HCT116 (cell line): ENCODE measurements around the gene DEFB132. TPM values are rescaled to one million over a fixed set of nuclear protein-coding genes. Genes with fewer than 3 reads are reported as not detected.
A peak's percentile ranks its signal among the peaks of the same experiment; 100 is the strongest.

ENCODE experiments used
- ATAC-seq: fragments of 200-7000 bp; cut with Tn5 transposase; 2 replicates; pipeline ENCODE4 v1.9.1; 2020; ENCODE audit warnings: mild to moderate bottlenecking, moderate library complexity
- BruUV-seq: library from RNA; stranded (reverse); fragments of 400-500 nt; replicated peaks from 2 replicates; lab custom pipeline; 2021; lab: Mats Ljungman, UMichigan
- CTCF ChIA-PET: fragments of 300-600 bp; sonication (Branson Sonifier 250); formaldehyde crosslinking; loops from one replicate; lab custom pipeline; 2021; ENCODE audit warnings: antibody characterized with exemption; lab: Charles Lee
- POLR2A ChIA-PET: fragments of 300-600, 350-600 bp; sonication (Branson Sonifier 250); formaldehyde crosslinking; loops from one replicate; lab custom pipeline; 2021; ENCODE audit warnings: antibody characterized with exemption; lab: Charles Lee
- RAD21 ChIA-PET, 2 experiments: fragments of 300-600 bp; sonication (Branson Sonifier 250); formaldehyde crosslinking; loops; one replicate each; lab custom pipeline; 2023; ENCODE audit warnings: low total read pairs in 2 of 2; ENCODE audit not compliant: uncharacterized antibody in 2 of 2, unreplicated experiment in 2 of 2, low non-redundant PET in 1 of 2; lab: Charles Lee
- DNase-seq: peaks from one replicate; pipeline ENCODE4 v3.0.0-alpha.2; 2010; ENCODE audit warnings: low read depth, low spot score
- H2AFZ ChIP-seq: fragments of 200-600 bp; shearing (Covaris generic), sonication (generic); 2 replicates; pipeline ENCODE4 v1.6.1; 2017; ENCODE audit warnings: low read depth, mixed run types, mixed read lengths, antibody characterized with exemption, low read length; ENCODE audit not compliant: poor library complexity, severe bottlenecking
- H3K27ac ChIP-seq: 2 replicates; pipeline ENCODE4 v1.5.1; 2012; ENCODE audit warnings: low read depth, low read length
- H3K27me3 ChIP-seq: fragments of 200-600 bp; sonication (generic); 2 replicates; pipeline ENCODE4 v1.6.1; 2016; ENCODE audit warnings: mixed run types, low read length, mixed read lengths; ENCODE audit not compliant: insufficient read depth
- H3K36me3 ChIP-seq, 2 experiments: fragments of 200-500 bp in 1 of 2; fragments of 200-600 bp in 1 of 2; sonication (Bioruptor generic) in 1 of 2; sonication (generic) in 1 of 2; 2 replicates each; pipeline versions ENCODE4 v1.5.1 to v1.6.1; 2014 to 2016; ENCODE audit warnings: low read length in 2 of 2, inconsistent platforms in 1 of 2, mixed read lengths in 1 of 2, mixed run types in 1 of 2; ENCODE audit not compliant: insufficient read depth in 2 of 2, control insufficient read depth in 1 of 2
- H3K4me1 ChIP-seq, 2 experiments: fragments of 200-600 bp in 1 of 2; sonication (generic) in 1 of 2; 2 replicates each; pipeline versions ENCODE4 v1.5.1 to v1.6.1; 2012 to 2017; ENCODE audit warnings: low read length in 2 of 2, inconsistent platforms in 1 of 2, mild to moderate bottlenecking in 1 of 2, mixed read lengths in 1 of 2, mixed run types in 1 of 2, moderate library complexity in 1 of 2; ENCODE audit not compliant: insufficient read depth in 2 of 2, control insufficient read depth in 1 of 2
- H3K4me2 ChIP-seq: fragments of 200-600 bp; sonication (generic); 2 replicates; pipeline ENCODE4 v1.6.1; 2017; ENCODE audit warnings: mixed run types, low read length, mixed read lengths
- H3K4me3 ChIP-seq, 2 experiments: fragments of 200-600 bp in 1 of 2; sonication (generic) in 1 of 2; replicated peaks in 1 of 2; 2 replicates each; pipeline ENCODE4 v1.5.1; 2011 to 2016; ENCODE audit warnings: low read length in 2 of 2, control low read depth in 1 of 2, low read depth in 1 of 2, mild to moderate bottlenecking in 1 of 2, mixed read lengths in 1 of 2, mixed run types in 1 of 2
- H3K79me2 ChIP-seq: fragments of 200-600 bp; sonication (generic); 2 replicates; pipeline ENCODE4 v1.6.1; 2017; ENCODE audit warnings: mild to moderate bottlenecking, mixed run types, low read length, moderate library complexity, mixed read lengths; ENCODE audit not compliant: insufficient read depth
- H3K9ac ChIP-seq: fragments of 200-600 bp; sonication (generic); 2 replicates; pipeline ENCODE4 v1.6.1; 2016; ENCODE audit warnings: low read length, mixed read lengths
- H3K9me2 ChIP-seq: fragments of 200-600 bp; sonication (generic), shearing (Covaris generic); 2 replicates; pipeline ENCODE4 v1.6.1; 2017; ENCODE audit warnings: mixed run types, mild to moderate bottlenecking, moderate library complexity; ENCODE audit not compliant: insufficient read depth
- H3K9me3 ChIP-seq, 2 experiments: fragments of 200-500 bp in 1 of 2; fragments of 200-600 bp in 1 of 2; sonication (Bioruptor generic) in 1 of 2; sonication (generic) in 1 of 2; 2 replicates each; pipeline ENCODE4 v1.6.1; 2014 to 2017; ENCODE audit warnings: low read length in 2 of 2, mixed read lengths in 2 of 2, inconsistent platforms in 1 of 2, low read depth in 1 of 2, mild to moderate bottlenecking in 1 of 2, mixed run types in 1 of 2, moderate library complexity in 1 of 2; ENCODE audit not compliant: control insufficient read depth in 1 of 2, insufficient read depth in 1 of 2
- H4K20me1 ChIP-seq: fragments of 200-600 bp; sonication (generic), shearing (Covaris generic); 2 replicates; pipeline ENCODE4 v1.6.1; 2017; ENCODE audit warnings: mixed run types, mild to moderate bottlenecking, moderate library complexity; ENCODE audit not compliant: insufficient read depth
- ATF3 ChIP-seq: IDR thresholded peaks from 2 replicates; pipeline ENCODE4 v1.6.1; 2012
- CBX3 ChIP-seq: IDR thresholded peaks from 2 replicates; pipeline ENCODE4 v1.6.1; 2012; ENCODE audit warnings: low read depth
- CTCF ChIP-seq, 3 experiments: fragments of 200-600 bp in 1 of 3; sonication (generic) in 1 of 3; IDR thresholded peaks in 2 of 3; conservative IDR thresholded peaks in 1 of 3; 2 replicates each; pipeline ENCODE4 v1.5.1; 2012 to 2017; ENCODE audit warnings: low read depth in 2 of 3, low read length in 2 of 3, antibody characterized with exemption in 1 of 3, borderline replicate concordance in 1 of 3, control low read depth in 1 of 3, mild to moderate bottlenecking in 1 of 3, mixed read lengths in 1 of 3, mixed run types in 1 of 3, moderate library complexity in 1 of 3; ENCODE audit not compliant: insufficient read depth in 1 of 3
- EGR1 ChIP-seq: IDR thresholded peaks from 2 replicates; pipeline ENCODE4 v1.6.1; 2012; ENCODE audit warnings: low read depth
- ELF1 ChIP-seq: IDR thresholded peaks from 2 replicates; pipeline ENCODE4 v1.6.1; 2012; ENCODE audit warnings: low read depth, borderline replicate concordance
- EZH2 ChIP-seq: fragments of 200-600 bp; sonication (generic); IDR thresholded peaks from 2 replicates; pipeline ENCODE4 v1.6.1; 2017; ENCODE audit warnings: antibody characterized with exemption, mixed run types
- EZH2phosphoT487 ChIP-seq: fragments of 200-600 bp; IDR thresholded peaks from 2 replicates; pipeline ENCODE4 v1.6.1; 2018; ENCODE audit warnings: antibody characterized with exemption, borderline replicate concordance
- FOSL1 ChIP-seq: IDR thresholded peaks from 2 replicates; pipeline ENCODE4 v1.6.1; 2012; ENCODE audit warnings: low read depth
- MAX ChIP-seq: IDR thresholded peaks from 2 replicates; pipeline ENCODE4 v1.6.1; 2012
- POLR2A ChIP-seq: IDR thresholded peaks from 2 replicates; pipeline ENCODE4 v1.7.0; 2011; ENCODE audit warnings: borderline replicate concordance; ENCODE audit not compliant: insufficient read depth, insufficient read length; ENCODE audit errors: extremely low read depth
- POLR2AphosphoS5 ChIP-seq: IDR thresholded peaks from 2 replicates; pipeline ENCODE4 v1.6.1; 2011; ENCODE audit warnings: mild to moderate bottlenecking, low read depth, low read length, moderate library complexity
- SIN3A ChIP-seq: IDR thresholded peaks from 2 replicates; pipeline ENCODE4 v1.6.1; 2012; ENCODE audit warnings: low read depth
- SP1 ChIP-seq: IDR thresholded peaks from 2 replicates; pipeline ENCODE4 v1.6.1; 2012; ENCODE audit warnings: low read depth
- SRF ChIP-seq: IDR thresholded peaks from 2 replicates; pipeline ENCODE4 v1.6.1; 2012; ENCODE audit warnings: low read depth
- TCF7L2 ChIP-seq: IDR thresholded peaks from 2 replicates; pipeline ENCODE4 v1.7.0; 2011; ENCODE audit warnings: borderline replicate concordance, inconsistent platforms; ENCODE audit not compliant: insufficient read depth, insufficient read length; ENCODE audit errors: extremely low read depth
- ZBTB33 ChIP-seq: IDR thresholded peaks from 2 replicates; pipeline ENCODE4 v1.6.1; 2011; ENCODE audit warnings: mild to moderate bottlenecking, low read length, moderate library complexity; ENCODE audit not compliant: insufficient replicate concordance; ENCODE audit errors: extremely low read depth
- ZFX ChIP-seq: fragments of 450-650 bp; IDR thresholded peaks from 2 replicates; pipeline ENCODE4 v1.6.1; 2017
- ZNF274 ChIP-seq: fragments of 200-500 bp; sonication (Bioruptor generic); IDR thresholded peaks from 2 replicates; pipeline ENCODE4 v1.6.1; 2014; ENCODE audit warnings: mild to moderate bottlenecking, low read depth, low read length, inconsistent platforms
- intact Hi-C: fragments of 100-400 bp; cut with micrococcal nuclease; formaldehyde crosslinking; loops from 2 replicates; pipeline ENCODE4 v1.10.0; 2022
- total RNA-seq: library from RNA; stranded (reverse); gene quantifications from one replicate; pipeline ENCODE4 v1.2.1, GENCODE V29; 2021; ENCODE audit not compliant: unreplicated experiment

The DEFB132 gene
- total RNA-seq, 1 experiment from 2014 or later: not detected

GRCh38 chr20:297925-298775 is 40.6 kb downstream of the DEFB132 start:
- peak overlapping the region; percentile 94 for H3K9ac ChIP-seq
- ChIA-PET CTCF (no interaction called here), POLR2A (interaction anchor here (1.9 kb wide), 1 partner anchor 26 kb away, joined by 12 read pairs; the partner anchor contains the start of gene SOX12), RAD21 (interaction anchor here in 1 of 2 experiments (0.8 kb wide), 1 partner anchor 27 kb away, joined by 3 read pairs; the partner anchor contains the start of gene SOX12)
- no peaks in the 10 kb centered on the region for H3K9me3 ChIP-seq
- ATAC-seq (peak; percentile 58), DNase-seq (no peak)
- no peaks in the 10 kb centered on the region for H3K27me3 ChIP-seq
- H2AFZ ChIP-seq: no peak overlapping the region
- peaks cover 3% of the 10 kb centered on the region; the same call in 1 of the 2 replicates for H4K20me1 ChIP-seq
- H3K9me2 ChIP-seq: no peaks in the 10 kb centered on the region
- peak overlapping the region; percentile 99 for H3K27ac ChIP-seq
- intact Hi-C loops: loop anchor here (1.0 kb wide), 1 partner anchor 26 kb away; no protein-coding TSS in a partner anchor
- peak overlapping the region; percentile 62 to 88 for H3K4me3 ChIP-seq
- H3K79me2 ChIP-seq: peaks cover 35% of the 10 kb centered on the region
- peaks cover 4 to 18% of the 10 kb centered on the region in 2 experiments; a peak in 3 of 4 replicates for H3K36me3 ChIP-seq
- peak overlapping the region; percentile 88 for H3K4me2 ChIP-seq
- peaks cover 20 to 45% of the 10 kb centered on the region in 2 experiments for H3K4me1 ChIP-seq
- TSS peak; percentile 39 for BruUV-seq
- TF ChIP-seq SP1 (no peak), MAX (peak; percentile 80), SRF (no peak), FOSL1 (no peak), ELF1 (no peak), CTCF (IDR thresholded peaks at IDR 0.05 in 2 of 3, conservative IDR thresholded peaks at IDR 0.05 in 1 of 3; ENCODE audit: borderline replicate concordance in 1 of 3, insufficient read depth in 1 of 3, low read depth in 2 of 3, low read length in 2 of 3) (no peak), ZFX (peak; percentile 94), ZNF274 (no peak), EZH2 (no peak), POLR2AphosphoS5 (peak; percentile 71), SIN3A (peak; percentile 34), CBX3 (no peak), EGR1 (no peak), POLR2A (peak; percentile 48), EZH2phosphoT487 (no peak), ZBTB33 (no peak), ATF3 (no peak), TCF7L2 (no peak)
